Pericardium fibroblast (primary cell): ENCODE results near the gene DNAJC18. TPM values are rescaled to one million over a fixed set of nuclear protein-coding genes. Genes with fewer than 3 reads are reported as not detected.

Experiments used
- total RNA-seq: library from RNA; depleted of rRNA; stranded (reverse); fragments of >200 nt; gene quantifications from 2 replicates; pipeline ENCODE4 v1.2.3, GENCODE V29; 2015

The DNAJC18 gene
- 6.3 and 14.5 TPM in 2 replicates for total RNA-seq

GRCh38 chr5:139439013-139439903 lies at the start of gene DNAJC18:
Gene DNAJC18, minus strand, starts transcription at chr5:139439525. Its CDS starts 80 bp downstream, at chr5:139439445.

DNA sequence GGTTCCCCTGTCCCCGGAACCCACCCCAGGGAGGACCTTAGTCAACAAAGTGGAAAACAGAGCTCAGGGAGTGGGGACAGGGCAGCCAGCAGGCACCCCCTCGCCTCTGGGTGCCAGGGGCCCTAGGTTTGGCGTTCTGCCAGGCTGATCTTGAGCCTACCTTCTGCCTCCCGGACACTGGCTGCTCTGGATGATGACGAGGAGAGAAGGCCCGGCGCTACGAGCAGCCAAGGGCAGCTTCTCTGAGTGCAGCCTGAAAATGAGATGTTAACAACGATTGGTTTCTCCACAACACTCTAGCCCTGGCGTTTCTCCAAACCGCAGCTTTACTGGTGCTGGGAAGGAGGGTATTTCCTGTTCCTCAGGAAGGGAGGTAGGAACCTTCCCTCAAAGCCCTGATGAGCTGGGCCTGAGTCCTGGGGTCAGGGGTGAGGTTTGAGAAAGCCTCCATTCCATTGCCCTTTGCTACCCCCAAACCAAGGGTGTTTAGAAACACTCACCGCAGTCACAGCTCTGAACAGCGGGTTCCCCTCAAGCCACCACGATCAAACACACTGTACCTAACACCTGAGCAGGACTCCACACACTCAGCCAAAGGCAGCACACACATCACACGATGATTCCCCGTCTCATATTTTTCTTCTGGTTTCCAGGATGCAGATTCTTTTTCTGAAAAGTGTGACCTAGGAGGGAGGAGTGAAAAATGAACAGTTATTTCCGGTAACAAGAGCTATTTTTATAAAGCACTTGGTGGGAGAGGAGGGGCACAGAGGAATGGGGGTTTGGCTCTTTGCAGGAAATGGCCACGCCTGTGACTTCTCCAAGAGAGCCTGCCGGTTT lies 42.9 kb upstream of the DNAJC18 start, which contains the start of gene STING1:
Gene STING1, minus strand, starts transcription at position 709 of the 840 bp plus-strand sequence. CDS start 1,054 bp downstream, outside the sequence.

GRCh38 chr5:139470821-139471300 lies 31.5 kb upstream of the DNAJC18 start, which contains the start of gene SMIM33:
Gene SMIM33, plus strand, starts transcription at chr5:139471004. Its CDS starts 118 bp downstream, at chr5:139471122.

GRCh38 chr5:139462586-139463276 lies 23.4 kb upstream of the DNAJC18 start, which contains the start of gene ECSCR:
Gene ECSCR, minus strand, starts transcription at chr5:139462743. Its CDS starts 73 bp downstream, at chr5:139462670.

GRCh38 chr5:139403787-139404483 lies 35.4 kb downstream of the DNAJC18 start, which contains the start of gene SPATA24:
Gene SPATA24, minus strand, starts transcription at chr5:139404089. Its CDS starts 29 bp downstream, at chr5:139404060.

GRCh38 chr5:139394654-139395566 lies 44.4 kb downstream of the DNAJC18 start, which contains the start of gene PROB1:
Gene PROB1, minus strand, starts transcription at chr5:139395104. Its CDS starts 23 bp downstream, at chr5:139395081.

DNA sequence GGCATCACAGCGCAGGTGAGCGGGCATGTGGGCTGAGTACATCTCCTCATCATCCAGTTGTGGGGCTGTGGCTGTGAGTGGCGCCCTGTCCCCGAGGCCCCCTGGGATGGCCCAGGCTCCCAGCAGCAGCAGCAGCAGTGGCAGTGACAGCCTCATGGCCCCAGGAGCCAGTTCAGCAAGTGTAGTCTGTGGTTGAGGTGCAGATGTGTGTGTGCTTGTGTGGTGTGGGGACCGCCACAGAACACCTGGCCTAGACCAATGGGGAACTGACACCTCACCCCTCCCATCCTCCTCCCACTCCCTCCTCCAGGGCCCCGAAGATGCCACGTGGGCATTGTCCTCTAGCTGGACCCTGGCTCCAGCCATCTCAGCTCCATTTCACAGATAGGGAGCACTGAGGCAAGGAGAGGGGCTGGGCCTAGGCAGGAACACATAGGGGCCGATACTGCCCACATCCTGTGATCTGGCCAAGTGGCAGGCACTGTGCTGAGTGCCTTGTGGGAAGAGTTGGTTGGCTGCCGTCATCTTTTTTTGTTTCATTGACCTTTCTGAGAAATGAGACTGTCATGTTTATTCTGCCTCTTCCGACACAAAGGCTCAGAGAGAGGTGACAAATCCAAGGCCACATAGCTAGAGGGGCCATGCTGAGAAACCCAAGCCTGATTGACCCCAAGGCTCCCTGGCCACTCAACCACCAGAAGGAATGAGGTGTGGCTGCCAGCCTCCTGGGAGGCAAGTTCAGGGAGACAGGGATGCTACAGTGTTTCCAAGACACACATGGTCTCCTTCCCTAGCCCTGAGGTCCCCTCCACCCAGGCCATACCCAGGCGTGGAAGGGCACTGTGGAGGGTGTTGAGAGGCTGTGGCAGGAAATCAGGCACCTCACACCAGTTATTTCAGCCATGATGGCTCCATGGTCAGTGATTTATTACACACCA lies 49.4 kb downstream of the DNAJC18 start, which contains the start of gene MZB1:
Gene MZB1, minus strand, starts transcription at position 213 of the 938 bp plus-strand sequence. Its CDS starts 57 bp downstream, at position 156.

GRCh38 chr5:139383275-139383992 lies 55.9 kb downstream of the DNAJC18 start, which contains the start of gene SLC23A1:
Gene SLC23A1, minus strand, starts transcription at chr5:139383297. Its CDS starts 44 bp downstream, at chr5:139383253.

Other genes starting within 250 kb of the DNAJC18 start
- 34.7 and 58.9 TPM in 2 replicates for gene SIL1, start 241.2 kb downstream of the DNAJC18 start, total RNA-seq
- 110 and 141 TPM in 2 replicates for gene MATR3, start 145.8 kb downstream of the DNAJC18 start, total RNA-seq
- gene PAIP2, start 97.7 kb downstream of the DNAJC18 start, total RNA-seq, result 58.7 and 69.2 TPM in 2 replicates
- not detected in 2 replicates for gene SLC23A1, start 56.2 kb downstream of the DNAJC18 start, total RNA-seq
- not detected in 2 replicates for gene MZB1, start 49.6 kb downstream of the DNAJC18 start, total RNA-seq
- 1.5 and 2.2 TPM in 2 replicates for gene PROB1, start 44.4 kb downstream of the DNAJC18 start, total RNA-seq
- gene SPATA24, start 35.4 kb downstream of the DNAJC18 start, total RNA-seq, result 4.1 and 9.4 TPM in 2 replicates
- gene ECSCR, start 23.2 kb upstream of the DNAJC18 start, total RNA-seq, result 1.0 and 1.5 TPM in 2 replicates
- gene SMIM33, start 31.5 kb upstream of the DNAJC18 start, total RNA-seq, result not detected in 2 replicates
- gene STING1, start 43.2 kb upstream of the DNAJC18 start, total RNA-seq, result 74.2 and 127 TPM in 2 replicates
- 69.5 and 80.3 TPM in 2 replicates for gene UBE2D2, start 121.8 kb upstream of the DNAJC18 start, total RNA-seq
- gene CXXC5, start 208.8 kb upstream of the DNAJC18 start, total RNA-seq, result 64.5 and 65.8 TPM in 2 replicates